NOMO-1 treated with dmso at 0.1 percent for 144 hours (cell line): ENCODE results near the gene ARHGEF7.

ENCODE experiments used
- DNase-seq: peaks from one replicate; lab custom pipeline; 2025; ENCODE audit not compliant: unreplicated experiment; lab: John Stamatoyannopoulos, UW

The ARHGEF7 gene

GRCh38 chr13:111337741-111338140 lies 222.6 kb downstream of the ARHGEF7 start:
- DNase-seq, result no peak

GRCh38 chr13:111338841-111339240 lies 223.7 kb downstream of the ARHGEF7 start:
- no peak for DNase-seq

GRCh38 chr13:111339366-111340143 lies 224.4 kb downstream of the ARHGEF7 start:
- DNase-seq, result no peak

GRCh38 chr13:111341886-111342285 lies 226.8 kb downstream of the ARHGEF7 start:
- DNase-seq, result no peak

- DNase-seq, result no peak
Observed at GRCh38 chr13:111342721-111343120, 227.6 kb downstream of the ARHGEF7 start.

GRCh38 chr13:111343186-111343805 lies 228.2 kb downstream of the ARHGEF7 start:
- DNase-seq, result no peak

- no peak for DNase-seq
Observed at GRCh38 chr13:111344471-111345191, 229.5 kb downstream of the ARHGEF7 start.

GRCh38 chr13:111345682-111346081 lies 230.6 kb downstream of the ARHGEF7 start:
- DNase-seq, result no peak

GRCh38 chr13:111346101-111346680 lies 231.1 kb downstream of the ARHGEF7 start:
- DNase-seq, result no peak

GRCh38 chr13:111347438-111347837 lies 232.3 kb downstream of the ARHGEF7 start:
- no peak for DNase-seq

GRCh38 chr13:111353508-111353907 lies 238.4 kb downstream of the ARHGEF7 start:
- no peak for DNase-seq

- no peak for DNase-seq
Observed at GRCh38 chr13:111354789-111355188, 239.7 kb downstream of the ARHGEF7 start.
